ENCODE data around the gene MRI1.
"Not testable (repeated sequence)": the region's sequence is repeated elsewhere in the genome, so short reads cannot be mapped to it uniquely, and the experiment has no call there.

MRI1 gene

DNA sequence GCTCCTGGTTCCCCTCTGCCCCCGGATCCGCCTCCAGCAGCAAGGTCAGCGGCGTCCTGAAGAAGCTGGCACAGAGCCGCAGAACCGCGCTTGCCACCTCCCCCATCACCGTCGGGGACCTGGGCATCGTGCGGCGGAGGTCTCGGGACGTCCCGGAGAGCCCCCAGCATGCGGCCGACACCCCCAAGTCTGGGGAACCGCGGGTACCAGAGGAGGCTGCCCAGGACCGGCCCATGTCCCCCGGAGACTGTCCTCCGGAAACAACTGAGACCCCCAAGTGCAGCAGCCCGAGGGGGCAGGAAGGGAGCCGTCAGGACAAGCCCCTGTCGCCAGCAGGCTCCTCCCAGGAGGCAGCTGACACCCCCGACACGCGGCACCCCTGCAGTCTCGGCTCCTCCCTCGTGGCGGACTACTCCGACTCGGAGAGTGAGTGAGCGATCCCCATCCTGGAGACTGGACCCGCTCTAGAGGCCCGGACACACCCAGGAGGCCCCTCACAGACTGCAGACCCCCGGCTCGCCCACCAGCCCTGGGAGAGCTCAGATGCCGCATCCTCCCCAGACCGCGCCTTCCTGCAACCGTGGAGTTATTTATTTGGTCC, 1.6 kb upstream of the MRI1 start:
- DNase-seq = no peak

DNA sequence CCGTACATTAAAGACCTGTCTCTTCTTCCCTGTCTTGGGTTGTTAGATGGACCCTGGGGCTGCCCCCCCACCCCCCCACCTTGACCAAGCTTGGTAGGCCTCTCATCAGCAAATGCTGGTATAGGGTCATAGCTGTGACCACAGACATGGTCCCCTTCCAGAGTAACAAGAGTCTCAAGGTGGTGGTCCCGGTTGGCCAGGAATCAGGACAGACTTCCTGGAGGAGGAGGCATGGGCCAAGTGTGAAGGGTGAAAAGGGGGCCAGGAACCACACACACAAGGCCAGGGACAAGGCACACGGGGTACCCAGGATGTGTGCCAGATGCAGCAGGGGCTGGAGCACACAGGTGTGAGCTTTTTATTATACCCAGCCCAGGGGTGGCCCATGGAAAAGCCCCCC, 1.1 kb upstream of the MRI1 start:
- no peak for DNase-seq

DNA sequence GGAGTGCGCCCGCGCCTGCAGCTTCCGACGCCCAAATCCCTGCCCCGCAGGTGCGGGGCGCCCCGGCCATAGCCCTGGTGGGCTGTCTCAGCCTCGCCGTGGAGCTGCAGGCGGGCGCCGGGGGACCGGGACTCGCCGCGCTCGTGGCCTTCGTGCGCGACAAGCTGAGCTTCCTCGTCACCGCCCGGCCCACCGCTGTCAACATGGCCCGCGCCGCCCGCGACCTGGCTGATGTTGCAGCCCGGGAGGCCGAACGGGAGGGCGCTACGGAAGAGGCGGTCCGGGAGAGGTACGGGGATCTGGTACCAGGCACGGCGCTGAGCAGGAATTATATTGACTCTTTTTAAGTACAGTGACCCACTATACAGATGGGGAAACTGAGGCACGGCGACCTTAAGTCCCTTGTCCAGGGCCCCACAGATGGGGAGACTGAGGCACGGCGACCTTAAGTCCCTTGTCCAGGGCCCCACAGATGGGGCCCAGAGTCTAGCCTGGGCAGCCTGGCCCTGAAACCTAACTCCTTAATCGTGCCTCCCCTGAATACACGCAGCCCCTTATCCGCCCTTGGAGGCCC, 586 bp downstream of the MRI1 start:
- peak; percentile 18 to 44 for DNase-seq

DNA sequence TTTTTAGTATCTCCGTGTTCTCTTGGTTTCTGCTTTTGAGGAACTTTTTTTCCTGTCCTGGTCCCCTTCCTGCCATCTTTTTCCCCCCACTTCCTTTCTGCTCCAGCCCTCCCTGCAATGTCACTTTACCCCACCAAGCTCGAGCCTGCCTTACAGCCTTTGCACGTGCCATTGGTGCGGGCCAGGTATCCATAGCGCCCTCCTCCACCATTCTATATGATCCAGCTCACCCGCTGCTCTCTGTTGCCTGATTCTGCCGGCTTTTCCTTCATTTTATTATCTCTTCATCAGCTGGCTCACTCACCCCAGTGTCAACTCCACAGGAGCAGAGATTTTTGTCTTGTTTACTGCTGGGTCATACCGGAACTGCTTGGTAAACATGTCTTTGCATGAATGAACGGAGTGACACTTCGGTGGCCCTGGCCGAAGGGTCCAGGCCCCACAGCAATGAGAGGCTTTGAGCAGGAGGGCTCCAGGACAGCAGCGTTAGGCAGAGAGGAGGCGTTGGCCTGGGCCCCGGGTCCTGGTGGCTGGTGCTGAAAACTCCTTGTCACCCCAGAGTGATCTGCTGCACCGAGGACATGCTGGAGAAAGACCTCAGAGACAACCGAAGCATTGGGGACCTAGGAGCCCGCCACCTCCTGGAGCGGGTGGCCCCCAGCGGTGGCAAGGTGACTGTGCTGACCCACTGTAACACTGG, 1.2 kb downstream of the MRI1 start:
- no peak for DNase-seq

DNA sequence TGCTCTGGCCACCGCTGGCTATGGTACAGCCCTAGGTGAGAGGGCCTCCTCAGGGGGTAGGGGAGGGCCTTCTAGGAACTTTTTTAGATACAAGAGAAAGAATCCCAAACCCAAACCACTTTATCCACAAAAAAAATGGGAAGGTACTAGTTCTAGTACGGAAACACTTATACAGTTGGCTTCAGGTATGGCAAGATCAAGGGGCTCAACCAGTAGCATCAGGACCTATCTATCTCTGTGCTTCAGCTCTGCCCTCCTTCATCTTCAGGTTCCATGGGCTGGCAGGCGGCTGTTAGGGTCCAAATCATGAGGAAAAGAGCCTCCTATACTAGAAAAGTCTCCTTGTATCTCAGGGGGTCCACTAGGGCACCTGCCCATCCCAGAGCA, 1.8 kb downstream of the MRI1 start:
- DNase-seq = no peak

DNA sequence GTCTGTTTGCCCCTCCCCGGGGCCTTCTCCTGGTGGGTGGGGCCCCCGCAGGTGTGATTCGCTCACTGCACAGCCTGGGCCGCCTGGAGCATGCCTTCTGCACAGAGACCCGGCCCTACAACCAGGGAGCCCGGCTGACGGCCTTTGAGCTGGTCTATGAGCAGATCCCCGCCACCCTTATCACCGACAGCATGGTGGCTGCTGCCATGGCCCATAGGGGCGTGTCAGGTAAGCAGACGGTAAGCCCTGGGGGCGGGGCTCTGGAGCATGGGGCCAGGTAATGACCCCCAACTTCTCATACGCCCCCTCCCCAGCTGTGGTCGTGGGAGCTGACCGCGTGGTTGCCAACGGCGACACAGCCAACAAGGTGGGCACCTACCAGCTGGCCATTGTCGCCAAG, 4.2 kb downstream of the MRI1 start:
- DNase-seq = no peak

DNA sequence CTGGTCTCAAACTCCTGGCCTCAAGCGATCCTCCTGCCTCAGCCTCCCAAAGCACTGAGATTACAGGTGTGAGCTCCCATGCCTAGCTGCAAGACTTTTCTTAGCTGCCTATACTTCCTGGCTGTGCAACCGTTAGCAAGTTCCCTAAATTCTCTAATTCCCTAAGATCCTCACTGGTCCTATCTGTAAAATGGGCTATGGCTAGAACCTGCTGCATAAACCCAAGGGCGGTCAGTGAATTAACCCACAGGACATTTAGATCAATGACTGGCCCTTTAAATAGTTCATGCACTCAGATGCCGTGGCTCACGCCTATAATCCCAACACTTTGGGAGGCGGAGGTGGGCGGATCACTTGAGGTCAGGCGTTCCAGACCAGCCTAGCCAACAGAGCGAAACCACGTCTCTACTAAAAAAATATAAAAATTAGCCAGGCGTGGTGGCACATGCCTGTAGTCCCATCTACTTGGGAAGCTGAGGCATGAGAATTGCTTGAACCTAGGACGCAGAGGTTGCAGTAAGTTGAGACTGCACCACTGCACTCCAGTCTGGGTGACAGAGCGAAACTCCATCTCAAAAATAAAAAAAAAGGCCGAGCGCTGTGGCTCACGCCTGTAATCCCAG, 5.8 kb downstream of the MRI1 start:
- no peak for DNase-seq

DNA sequence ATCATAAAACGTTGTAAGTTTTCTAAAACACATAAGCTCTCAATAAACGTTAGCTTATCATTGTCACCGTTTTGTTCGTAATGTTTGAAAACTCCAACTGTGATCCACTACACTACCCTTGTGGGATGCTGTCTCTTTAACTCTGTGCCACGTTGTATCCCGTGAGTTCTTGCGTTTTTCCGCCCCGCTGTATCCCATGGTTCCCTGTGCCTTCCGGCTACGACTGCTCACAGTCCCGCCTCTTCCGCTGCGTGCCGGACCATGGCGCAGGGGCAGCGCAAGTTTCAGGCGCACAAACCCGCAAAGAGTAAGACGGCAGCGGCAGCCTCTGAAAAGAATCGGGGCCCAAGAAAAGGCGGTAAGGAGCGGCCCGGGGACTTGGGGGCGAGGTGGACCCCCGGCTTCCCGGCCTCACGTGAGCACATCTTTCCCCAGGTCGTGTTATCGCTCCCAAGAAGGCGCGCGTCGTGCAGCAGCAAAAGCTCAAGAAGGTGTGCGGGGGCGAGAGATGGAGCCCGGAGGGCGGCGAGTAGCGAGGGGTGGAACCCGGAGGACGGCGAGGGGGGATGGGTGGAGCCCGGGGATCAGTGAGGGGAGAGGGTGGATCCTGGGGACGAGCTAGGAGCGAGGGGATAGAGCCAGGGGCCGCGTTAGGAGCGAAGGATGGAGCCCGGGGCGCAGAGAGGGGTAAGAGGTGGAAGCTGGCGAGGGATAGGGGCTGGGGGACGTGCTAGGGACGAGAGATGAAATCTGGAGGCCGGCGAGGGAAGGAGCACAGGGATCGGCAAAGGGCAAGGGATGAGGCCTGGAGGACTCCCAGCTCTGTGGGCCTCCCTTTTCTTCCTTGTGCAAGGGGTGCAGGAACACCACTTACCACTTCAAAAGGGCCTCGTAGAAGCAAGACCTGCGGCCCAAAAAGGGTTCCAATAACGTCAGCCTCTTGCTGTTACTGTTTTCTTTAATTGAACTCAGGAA, 10.2 kb downstream of the MRI1 start, which contains the start of gene C19orf53:
Gene C19orf53, plus strand, starts transcription at position 240 of the 975 bp plus-strand sequence. Its CDS starts 22 bp downstream, at position 262.
- DNase-seq = peak; percentile 81 to 84

DNA sequence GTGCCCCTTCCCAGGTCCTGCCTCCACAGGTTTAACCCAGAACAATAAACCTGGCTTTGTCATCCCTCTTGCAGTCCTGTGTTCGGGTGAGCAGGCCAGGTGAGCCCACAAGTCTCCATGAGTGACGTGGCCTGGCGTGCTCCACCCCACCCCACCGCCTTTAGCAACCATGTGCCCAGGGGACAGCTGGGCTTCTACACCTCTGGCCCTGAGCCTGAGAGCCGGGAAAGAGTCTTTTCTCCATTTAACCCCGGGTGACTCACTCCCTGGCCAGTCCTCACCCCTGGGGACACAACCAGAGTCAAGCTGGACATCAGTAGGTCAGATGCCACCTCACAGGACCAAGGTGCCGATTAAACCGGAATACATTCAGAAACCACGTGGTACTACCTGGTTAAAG, 14.1 kb downstream of the MRI1 start:
- no peak for DNase-seq

DNA sequence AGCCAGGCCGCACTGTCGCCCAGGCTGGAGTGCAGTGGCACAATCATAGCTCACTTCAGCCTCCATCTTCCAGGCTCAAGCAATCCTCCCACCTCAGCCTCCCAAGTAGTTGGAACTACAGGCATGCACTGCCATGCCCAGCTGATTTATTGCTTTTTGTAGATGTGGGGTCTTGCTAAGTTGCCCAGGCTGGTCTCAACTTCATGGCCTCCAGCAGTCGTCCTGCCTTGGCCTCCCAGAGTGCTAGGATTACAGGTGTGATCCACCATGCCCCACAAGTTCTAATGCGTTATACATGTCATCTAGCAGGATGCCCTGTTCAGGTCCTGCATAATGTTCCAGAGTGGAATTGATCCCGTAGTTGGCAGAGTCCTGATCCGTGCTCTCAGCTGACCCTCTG, 14.5 kb downstream of the MRI1 start:
- no peak for DNase-seq

DNA sequence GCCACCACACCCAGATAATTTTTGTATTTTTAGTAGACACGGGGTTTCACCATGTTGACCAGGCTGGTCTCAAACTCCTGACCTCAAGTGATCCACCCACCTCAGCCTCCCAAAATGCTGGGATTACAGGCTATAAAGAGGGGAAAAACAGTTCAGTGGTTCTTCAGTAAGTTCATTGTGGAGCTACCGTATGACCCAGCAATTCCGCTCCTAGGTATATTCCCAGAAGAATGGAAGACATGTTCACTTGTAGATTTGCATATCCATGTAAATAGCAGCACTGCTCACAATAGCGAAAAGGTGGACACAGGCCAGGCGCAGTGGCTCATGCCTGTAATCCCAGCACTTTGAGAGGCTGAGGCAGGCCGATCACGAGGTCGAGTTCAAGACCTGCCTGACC, 15.5 kb downstream of the MRI1 start:
- not testable (repeated sequence) for DNase-seq

DNA sequence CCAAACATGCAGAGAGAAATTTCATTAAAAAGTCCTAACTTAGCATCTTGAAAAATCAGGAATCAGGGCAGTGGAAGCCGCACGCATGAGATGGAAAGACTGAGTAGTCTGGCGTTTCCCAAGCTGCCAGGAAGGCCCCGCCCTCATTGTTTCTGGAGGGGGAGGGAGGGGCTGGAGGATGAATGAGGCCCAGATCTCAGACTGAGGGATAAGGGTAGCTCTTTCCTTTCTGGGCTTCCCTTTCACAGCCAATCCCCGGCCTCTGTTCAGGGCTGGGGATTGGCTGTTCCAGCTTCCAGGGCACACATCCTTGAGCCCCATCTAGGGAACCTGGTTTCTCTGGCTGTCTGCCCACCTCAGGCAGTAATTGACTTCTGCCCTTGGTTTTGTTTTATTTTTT, 17.2 kb downstream of the MRI1 start:
- no peak for DNase-seq

DNA sequence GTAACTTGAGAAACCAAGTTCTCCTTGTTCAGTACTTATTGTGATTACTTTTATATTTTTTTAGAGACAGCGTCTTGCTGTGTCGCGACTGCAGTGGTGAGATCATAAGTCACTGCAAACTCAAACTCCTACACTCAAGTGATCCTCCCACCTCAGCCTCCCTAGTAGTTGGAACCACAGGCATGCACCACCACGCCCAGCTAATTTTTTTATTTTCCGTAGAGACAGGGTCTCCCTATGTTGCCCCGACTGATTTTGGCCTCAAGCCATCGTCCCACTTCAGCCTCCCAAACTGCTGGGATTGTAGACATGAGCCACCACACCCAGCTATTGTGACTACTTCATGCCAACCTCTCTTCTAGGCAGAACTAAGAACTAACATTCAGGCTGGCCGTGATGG, 18.2 kb downstream of the MRI1 start:
- no peak for DNase-seq

DNA sequence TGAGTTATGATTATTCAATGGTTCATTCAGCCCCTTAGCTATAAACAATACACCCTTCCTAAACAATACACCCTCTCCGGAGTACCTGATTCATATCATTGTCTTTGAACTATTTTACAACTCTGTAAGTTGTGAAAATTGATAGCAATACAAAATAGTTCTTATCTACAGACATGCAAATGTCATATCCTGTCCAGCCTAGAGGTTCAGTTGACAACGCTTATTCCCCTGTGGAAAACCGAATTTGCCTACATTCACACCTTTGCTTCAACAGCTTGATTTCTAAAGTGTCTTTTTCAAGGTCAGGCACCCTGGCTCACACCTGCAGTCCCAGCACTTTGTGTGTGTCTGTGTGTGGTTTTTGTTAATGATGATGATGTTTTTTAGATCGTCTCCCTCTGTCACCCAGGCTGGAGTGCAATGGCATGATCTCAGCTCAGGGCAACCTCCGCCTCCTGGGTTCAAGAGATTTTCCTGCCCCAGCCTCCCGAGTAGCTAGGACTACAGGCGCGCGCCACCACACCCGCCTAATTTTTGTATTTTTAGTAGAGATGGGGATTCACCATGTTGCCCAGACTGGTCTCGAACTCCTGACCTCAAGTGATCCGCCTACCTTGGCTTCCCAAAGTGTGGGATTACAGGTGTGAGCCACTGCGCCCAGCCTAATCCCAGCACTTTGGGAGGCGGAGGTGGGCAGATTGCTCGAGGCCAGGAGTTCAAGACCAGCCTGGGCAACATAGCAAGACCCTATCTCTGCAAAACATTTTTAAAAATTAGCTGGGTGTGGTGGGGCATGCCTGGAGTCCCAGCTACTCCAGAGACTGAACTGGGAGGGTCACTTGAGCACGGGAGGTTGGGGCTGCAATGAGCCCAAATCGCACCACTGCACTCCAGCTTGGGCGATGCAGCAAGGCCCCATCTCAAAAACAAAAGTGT, 19.5 kb downstream of the MRI1 start:
- no peak for DNase-seq

DNA sequence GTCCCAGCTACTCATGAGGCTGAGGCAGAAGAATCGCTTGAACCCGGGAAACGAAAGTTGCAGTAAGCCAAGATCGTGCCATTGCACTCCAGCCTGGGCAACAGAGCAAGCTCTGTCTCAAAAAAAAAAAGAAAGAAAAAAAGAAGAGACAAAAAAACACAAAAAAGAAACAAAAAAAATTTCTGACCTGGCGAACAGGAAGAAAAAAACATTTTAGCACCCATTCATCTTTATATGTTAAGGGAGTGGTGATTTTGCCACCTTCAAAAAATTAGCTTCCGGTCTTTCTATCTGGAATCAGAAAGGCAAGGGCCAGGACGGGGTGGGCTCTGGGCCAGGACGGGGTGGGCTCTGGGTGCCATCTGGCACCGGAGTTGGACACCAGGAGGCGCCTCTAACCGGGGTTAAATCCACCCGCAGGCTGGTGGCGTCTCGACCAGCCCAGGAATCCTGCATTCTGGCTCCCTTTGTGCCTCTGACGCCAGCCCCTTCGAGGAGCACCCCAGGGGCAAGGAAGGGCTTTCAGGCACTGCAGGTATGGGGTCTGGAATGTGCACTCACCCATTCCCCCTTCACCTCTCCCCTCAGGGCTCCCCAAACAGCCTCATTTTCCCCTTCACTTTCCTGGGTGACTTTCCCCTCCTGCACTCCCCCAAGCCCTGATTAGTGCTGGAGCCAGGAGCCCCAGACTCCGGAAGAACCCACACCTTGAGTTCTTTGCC, 20.6 kb downstream of the MRI1 start:
- DNase-seq = peak; percentile 67 to 70

DNA sequence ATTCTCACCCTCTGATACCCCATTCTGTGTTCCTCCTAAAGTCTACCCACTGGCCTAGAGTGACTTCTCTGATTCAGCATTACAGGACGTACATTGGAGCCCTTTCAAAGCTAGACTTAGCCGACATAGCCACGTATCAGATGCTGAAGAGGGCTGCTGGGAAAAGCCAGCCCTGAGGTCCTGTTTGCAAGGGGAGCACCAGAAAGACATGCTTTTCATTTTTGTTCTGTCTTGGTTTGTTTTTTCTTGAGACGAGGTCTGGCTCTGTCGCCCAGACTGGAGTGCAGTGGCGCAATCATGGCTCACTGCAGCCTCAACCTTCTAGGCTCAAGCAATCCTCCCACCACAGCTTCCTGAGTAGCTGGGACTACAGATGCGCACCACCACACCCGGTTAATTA, 24.7 kb downstream of the MRI1 start:
- DNase-seq = peak in 1 of 2 experiments; percentile 17

DNA sequence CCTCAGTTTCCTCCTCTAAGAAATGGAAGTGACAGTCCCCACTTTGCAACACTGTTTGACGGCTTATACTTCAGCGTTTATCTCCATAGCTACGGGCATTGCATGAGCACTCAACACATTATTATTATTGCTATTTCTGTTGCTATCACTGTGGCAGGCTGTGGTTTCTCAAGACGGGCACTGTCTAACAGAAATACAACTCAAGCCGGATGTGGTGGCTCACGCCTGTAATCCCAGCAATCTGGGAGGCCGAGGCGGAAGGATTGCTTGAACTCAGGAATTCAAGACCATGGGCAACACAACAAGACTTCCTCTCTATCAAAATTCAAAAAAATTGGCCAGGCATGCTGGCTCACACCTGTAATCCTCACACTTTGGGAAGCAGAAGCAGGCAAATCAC, 26.0 kb downstream of the MRI1 start:
- no peak for DNase-seq

DNA sequence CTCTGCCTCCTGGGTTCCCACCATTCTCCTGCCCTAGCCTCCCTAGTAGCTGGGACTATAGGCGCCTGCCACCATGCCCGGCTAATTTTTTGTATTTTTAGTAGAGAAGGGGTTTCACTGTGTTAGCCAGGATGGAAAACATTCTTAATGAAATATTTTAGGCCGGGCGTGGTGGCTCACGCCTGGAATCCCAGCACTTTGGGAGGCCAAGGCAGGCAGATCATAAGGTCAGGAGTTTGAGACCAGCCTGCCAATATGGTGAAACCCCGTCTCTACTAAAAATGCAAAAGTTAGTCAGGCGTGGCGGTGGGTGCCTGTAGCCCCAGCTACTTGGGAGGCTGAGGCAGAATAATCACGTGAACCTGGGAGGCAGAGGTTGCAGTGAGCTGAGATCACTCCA, 29.0 kb downstream of the MRI1 start:
- not testable (repeated sequence) for DNase-seq

DNA sequence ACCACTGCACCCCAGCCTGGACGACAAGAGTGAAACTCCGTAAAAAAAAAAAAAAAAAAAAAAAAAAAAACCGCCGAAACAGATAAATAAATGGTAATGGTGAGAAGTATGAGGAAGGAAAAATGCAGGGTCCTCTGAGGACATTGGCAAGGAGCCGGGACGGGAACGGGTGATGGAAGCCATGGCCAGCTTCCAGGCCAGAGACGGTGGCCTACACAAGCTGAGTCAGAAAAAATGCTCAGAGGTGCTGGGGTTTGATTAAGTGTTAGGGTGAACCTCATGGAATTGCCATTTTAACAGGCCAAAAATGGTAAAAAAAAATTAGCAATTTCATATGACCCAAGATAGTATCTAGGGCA, 30.1 kb downstream of the MRI1 start:
- DNase-seq = no peak

DNA sequence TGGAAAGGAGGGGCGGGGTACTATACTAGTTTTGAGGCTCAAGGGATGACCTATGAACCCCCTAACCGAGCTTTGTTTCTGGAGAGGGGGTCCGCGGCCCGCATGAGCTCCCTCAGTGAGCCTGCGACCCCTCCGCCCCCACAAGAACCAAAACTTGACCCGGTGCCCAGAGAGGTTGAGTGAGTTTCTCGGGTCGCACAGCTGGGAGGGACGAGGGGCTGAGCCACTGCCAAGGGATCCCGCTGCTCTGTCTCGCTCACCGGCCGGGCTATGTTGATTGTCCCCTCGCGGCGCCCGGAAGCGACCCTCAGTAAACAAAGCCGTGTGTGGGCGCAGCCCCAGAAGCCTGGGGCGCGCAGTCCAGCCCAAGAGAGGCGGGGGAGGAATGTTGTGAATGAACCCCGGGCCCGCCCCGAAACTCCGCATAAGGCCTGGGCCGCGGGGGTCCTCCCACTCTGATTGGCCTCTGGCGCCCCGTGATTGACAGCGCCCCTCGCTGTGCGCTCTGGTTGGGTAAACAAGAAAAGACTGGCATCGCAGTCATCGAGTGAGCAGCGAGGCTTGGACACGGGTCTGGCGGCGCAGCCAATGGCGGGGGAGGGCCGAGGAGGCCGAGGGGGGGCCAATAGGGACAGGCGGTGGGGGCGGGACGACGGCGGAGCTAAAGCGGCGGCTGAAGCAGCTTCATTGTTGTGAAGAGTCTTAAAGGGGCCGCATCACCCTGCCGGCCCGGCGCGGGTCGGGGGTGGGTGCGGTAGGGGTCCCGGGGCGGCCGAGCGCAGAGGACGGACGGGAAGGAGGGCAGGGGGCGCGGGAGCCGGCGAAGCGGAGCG, 30.7 kb downstream of the MRI1 start, which contains the start of gene ZSWIM4:
Gene ZSWIM4, plus strand, starts transcription at position 687 of the 833 bp plus-strand sequence. CDS start 206 bp downstream, outside the sequence.
- DNase-seq = peak; percentile 88 to 90

Measured in stimulated activated CD4-positive, alpha-beta T cell treated with anti-CD3 and anti-CD28 coated beads, Interleukin-4, amount 100 ng/mL, for 4 hours (primary cell).